HG02571 (cell line): ENCODE results near the gene ST13.
A peak's percentile ranks its signal among the peaks of the same experiment; 100 is the strongest.
"Not testable (repeated sequence)": the region's sequence is repeated elsewhere in the genome, so short reads cannot be mapped to it uniquely, and the experiment has no call there.

Experiments
- ATAC-seq: cut with Tn5 transposase; IDR thresholded peaks from one replicate; pipeline ENCODE4 v1.9.1; 2021; ENCODE audit warnings: mild to moderate bottlenecking, moderate library complexity; ENCODE audit not compliant: unreplicated experiment

The ST13 gene

GRCh38 chr22:40844951-40845350 lies 11.5 kb downstream of the ST13 start:
- ATAC-seq, result no peak

GRCh38 chr22:40838486-40838885 lies 18.0 kb downstream of the ST13 start:
- no peak for ATAC-seq

GRCh38 chr22:40834619-40835018 lies 21.8 kb downstream of the ST13 start:
- ATAC-seq, result no peak

GRCh38 chr22:40829131-40829530 lies 27.3 kb downstream of the ST13 start:
- ATAC-seq, result no peak

- no peak for ATAC-seq
Observed at GRCh38 chr22:40826984-40827741, 29.3 kb downstream of the ST13 start.

- not testable (repeated sequence) for ATAC-seq
Observed at GRCh38 chr22:40826292-40826691, 30.1 kb downstream of the ST13 start.

GRCh38 chr22:40823426-40823825 lies 33.0 kb downstream of the ST13 start:
- ATAC-seq, result no peak

- ATAC-seq, result no peak
Observed at GRCh38 chr22:40819599-40820140, 36.8 kb downstream of the ST13 start.

GRCh38 chr22:40818747-40819598 lies 37.5 kb downstream of the ST13 start, which contains the start of gene SLC25A17:
Gene SLC25A17 (minus strand): TSS chr22:40819346. CDS start chr22:40819248, 98 bp downstream.
- peak; percentile 71 for ATAC-seq

- no peak for ATAC-seq
Observed at GRCh38 chr22:40818192-40818746, 38.2 kb downstream of the ST13 start.

GRCh38 chr22:40817737-40818136 lies 38.7 kb downstream of the ST13 start:
- ATAC-seq, result no peak

- ATAC-seq, result no peak
Observed at GRCh38 chr22:40813912-40814315, 42.5 kb downstream of the ST13 start.

GRCh38 chr22:40808018-40808841 lies 48.2 kb downstream of the ST13 start:
- ATAC-seq, result no peak

- no peak for ATAC-seq
Observed at GRCh38 chr22:40806711-40807110, 49.7 kb downstream of the ST13 start.

GRCh38 chr22:40805699-40806203 lies 50.7 kb downstream of the ST13 start:
- no peak for ATAC-seq

GRCh38 chr22:40805239-40805638 lies 51.2 kb downstream of the ST13 start:
- no peak for ATAC-seq

GRCh38 chr22:40803321-40803720 lies 53.1 kb downstream of the ST13 start:
- ATAC-seq, result no peak

GRCh38 chr22:40799008-40799407 lies 57.4 kb downstream of the ST13 start:
- ATAC-seq, result no peak

GRCh38 chr22:40797427-40797826 lies 59.0 kb downstream of the ST13 start:
- ATAC-seq, result no peak

GRCh38 chr22:40792451-40792850 lies 64.0 kb downstream of the ST13 start:
- ATAC-seq, result no peak
